Measurements from ENCODE around the gene TNFRSF8. TPM values are rescaled to one million over a fixed set of nuclear protein-coding genes. Genes with fewer than 3 reads are reported as not detected.

The TNFRSF8 gene
- total RNA-seq, 1 experiment from 2014 or later = not detected

DNA sequence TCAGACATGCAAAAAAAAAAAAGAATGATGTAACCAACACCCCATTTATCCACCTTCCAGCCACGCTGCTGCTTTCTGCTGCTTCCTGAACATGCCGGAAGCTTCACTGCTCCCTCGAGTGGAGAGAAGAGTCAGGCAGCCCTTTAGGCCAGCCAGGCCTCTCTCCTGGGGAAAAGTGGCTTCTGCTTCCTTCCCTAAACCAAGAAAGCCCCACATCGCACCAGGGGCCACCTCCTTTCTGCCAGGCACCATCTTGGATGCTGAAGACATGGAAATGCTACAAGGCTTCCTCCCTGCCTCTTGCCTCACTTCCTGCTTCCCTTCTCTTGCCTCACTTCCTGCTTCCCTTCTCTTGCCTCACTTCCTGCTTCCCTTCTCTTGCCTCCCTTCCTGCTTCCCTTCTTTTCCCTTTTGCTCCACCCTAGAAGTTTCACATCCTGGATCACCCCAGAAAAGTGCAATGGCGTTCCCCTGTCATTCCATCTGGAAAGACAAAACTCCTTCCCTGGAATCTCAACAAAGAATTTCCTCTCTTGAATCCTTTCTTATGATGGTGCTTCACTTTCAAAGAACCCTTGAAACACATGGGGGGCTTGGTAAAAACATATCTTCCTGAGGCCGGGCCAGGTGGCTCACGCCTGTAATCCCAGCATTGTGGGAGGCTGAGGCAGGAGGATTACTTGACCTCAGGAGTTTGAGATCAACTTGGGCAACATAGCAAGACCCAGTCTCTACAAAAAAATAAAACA, 18.7 kb downstream of the TNFRSF8 start:
- POLR2A ChIA-PET (ENCODE audit: unreplicated experiment) = no interaction called here
- DNase-seq (no peak), ATAC-seq (no peak)
- CTCF ChIA-PET = no interaction called here
- peak overlapping the region; percentile 64 for H2AFZ ChIP-seq (ENCODE audit: low read length)
- H3K9me2 ChIP-seq (replicated peaks; ENCODE audit: low read length) = no peaks in the 10 kb centered on the region
- H3K36me3 ChIP-seq (ENCODE audit: low read depth, low read length) = no peaks in the 10 kb centered on the region
- no peak overlapping the region for H3K4me3 ChIP-seq (ENCODE audit: low read length)
- no peak overlapping the region for H3K4me2 ChIP-seq (ENCODE audit: low read length)
- H3K27ac ChIP-seq (ENCODE audit: low read length) = no peak overlapping the region
- no peaks in the 10 kb centered on the region for H3F3A ChIP-seq (ENCODE audit: low read length, unreplicated experiment)
- H3K79me2 ChIP-seq (ENCODE audit: low read length) = no peaks in the 10 kb centered on the region
- H3K27me3 ChIP-seq (ENCODE audit: low read length) = no peaks in the 10 kb centered on the region
- TF ChIP-seq, protein P1, sequence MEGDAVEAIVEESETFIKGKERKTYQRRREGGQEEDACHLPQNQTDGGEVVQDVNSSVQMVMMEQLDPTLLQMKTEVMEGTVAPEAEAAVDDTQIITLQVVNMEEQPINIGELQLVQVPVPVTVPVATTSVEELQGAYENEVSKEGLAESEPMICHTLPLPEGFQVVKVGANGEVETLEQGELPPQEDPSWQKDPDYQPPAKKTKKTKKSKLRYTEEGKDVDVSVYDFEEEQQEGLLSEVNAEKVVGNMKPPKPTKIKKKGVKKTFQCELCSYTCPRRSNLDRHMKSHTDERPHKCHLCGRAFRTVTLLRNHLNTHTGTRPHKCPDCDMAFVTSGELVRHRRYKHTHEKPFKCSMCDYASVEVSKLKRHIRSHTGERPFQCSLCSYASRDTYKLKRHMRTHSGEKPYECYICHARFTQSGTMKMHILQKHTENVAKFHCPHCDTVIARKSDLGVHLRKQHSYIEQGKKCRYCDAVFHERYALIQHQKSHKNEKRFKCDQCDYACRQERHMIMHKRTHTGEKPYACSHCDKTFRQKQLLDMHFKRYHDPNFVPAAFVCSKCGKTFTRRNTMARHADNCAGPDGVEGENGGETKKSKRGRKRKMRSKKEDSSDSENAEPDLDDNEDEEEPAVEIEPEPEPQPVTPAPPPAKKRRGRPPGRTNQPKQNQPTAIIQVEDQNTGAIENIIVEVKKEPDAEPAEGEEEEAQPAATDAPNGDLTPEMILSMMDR (conservative IDR thresholded peaks at IDR 0.05; ENCODE audit: low read depth, low read length) = no peak
- H3K9ac ChIP-seq (ENCODE audit: low read length) = no peak overlapping the region
- no peaks in the 10 kb centered on the region for H4K20me1 ChIP-seq (ENCODE audit: low read length)
- BruUV-seq (replicated peaks) = no TSS peak
- intact Hi-C loops (cut with micrococcal nuclease) = no loop called here
- H3K9me3 ChIP-seq (ENCODE audit: low read length) = no peaks in the 10 kb centered on the region
- H3K4me1 ChIP-seq (ENCODE audit: insufficient read depth, low read length) = 0 out of 2 replicates have a peak, but pooled peaks cover 4% of the 10 kb centered on the region

DNA sequence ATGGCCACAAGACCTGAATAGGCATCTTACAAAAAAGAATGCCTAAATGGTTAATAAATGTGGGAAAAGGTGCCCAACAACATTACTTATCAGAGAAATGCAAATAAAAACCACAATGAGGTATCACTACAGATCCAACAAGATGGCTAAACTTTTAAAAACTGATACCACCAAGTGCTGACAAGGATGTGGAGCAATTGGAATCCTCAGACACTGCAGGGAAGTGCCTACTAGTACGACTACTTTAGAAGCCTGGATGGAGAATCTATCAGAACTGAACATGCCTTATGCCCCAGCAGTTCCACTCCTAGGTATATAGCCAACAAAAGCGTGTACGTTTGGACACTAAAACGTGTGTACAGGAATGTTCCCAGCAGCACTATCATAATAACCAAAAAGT, 19.9 kb downstream of the TNFRSF8 start:
- H3K9ac ChIP-seq (ENCODE audit: low read length) = no peak overlapping the region
- BruUV-seq (replicated peaks) = no TSS peak
- no peak for TF ChIP-seq EZH2 (IDR thresholded peaks at IDR 0.05; ENCODE audit: low read length, unreplicated experiment)
- TF ChIP-seq EZH2phosphoT487 (IDR thresholded peaks at IDR 0.05; ENCODE audit: borderline replicate concordance, low read length) = no peak
- TF ChIP-seq, protein P1 (conservative IDR thresholded peaks at IDR 0.05; ENCODE audit: low read depth, low read length) = no peak
- H4K20me1 ChIP-seq (ENCODE audit: low read length) = no peaks in the 10 kb centered on the region
- intact Hi-C loops (cut with micrococcal nuclease) = no loop called here
- H3K79me2 ChIP-seq (ENCODE audit: low read length) = no peaks in the 10 kb centered on the region
- no peak for ATAC-seq
- DNase-seq = no peak
- H3K27me3 ChIP-seq (ENCODE audit: low read length) = no peaks in the 10 kb centered on the region
- H3K4me2 ChIP-seq (ENCODE audit: low read length) = no peak overlapping the region
- 0 out of 2 replicates have a peak, but pooled peaks cover 4% of the 10 kb centered on the region for H3K4me1 ChIP-seq (ENCODE audit: insufficient read depth, low read length)
- H3K36me3 ChIP-seq (ENCODE audit: low read depth, low read length) = no peaks in the 10 kb centered on the region
- no peak overlapping the region for H2AFZ ChIP-seq (ENCODE audit: low read length)
- ChIA-PET POLR2A (ENCODE audit: unreplicated experiment) (no interaction called here), CTCF (no interaction called here)
- H3K27ac ChIP-seq (ENCODE audit: low read length) = no peak overlapping the region
- H3F3A ChIP-seq (ENCODE audit: low read length, unreplicated experiment) = no peaks in the 10 kb centered on the region
- no peak overlapping the region for H3K4me3 ChIP-seq (ENCODE audit: low read length)
- H3K9me2 ChIP-seq (replicated peaks; ENCODE audit: low read length) = no peaks in the 10 kb centered on the region
- no peaks in the 10 kb centered on the region for H3K9me3 ChIP-seq (ENCODE audit: low read length)

DNA sequence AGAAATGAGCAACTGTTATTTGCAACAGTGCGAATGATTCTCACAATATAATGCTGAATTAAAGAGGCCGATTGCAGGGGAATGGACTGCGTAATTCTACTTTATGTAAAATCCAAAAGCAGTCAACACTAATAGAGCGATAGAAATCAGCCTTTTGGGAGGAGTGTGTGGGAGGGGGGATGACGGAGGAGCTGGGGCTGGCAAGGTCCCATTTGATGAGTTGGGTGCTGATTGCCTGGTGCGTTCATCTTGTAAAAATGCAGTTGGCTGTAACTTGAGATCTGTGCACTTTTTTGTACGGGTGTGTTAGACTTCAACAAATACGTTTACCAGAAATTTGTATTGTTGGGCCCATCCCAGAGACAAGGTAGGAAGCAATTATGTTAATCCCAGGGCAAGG, 20.7 kb downstream of the TNFRSF8 start:
- no TSS peak for BruUV-seq (replicated peaks)
- Histone ChIP-seq H3K27me3 (ENCODE audit: low read length) (no peaks in the 10 kb centered on the region), H3K9ac (ENCODE audit: low read length) (no peak overlapping the region), H3K4me3 (ENCODE audit: low read length) (no peak overlapping the region), H3K79me2 (ENCODE audit: low read length) (no peaks in the 10 kb centered on the region), H3K9me2 (replicated peaks; ENCODE audit: low read length) (no peaks in the 10 kb centered on the region), H3K4me1 (ENCODE audit: insufficient read depth, low read length) (0 out of 2 replicates have a peak, but pooled peaks cover 4% of the 10 kb centered on the region), H3F3A (ENCODE audit: low read length, unreplicated experiment) (no peaks in the 10 kb centered on the region), H3K36me3 (ENCODE audit: low read depth, low read length) (no peaks in the 10 kb centered on the region), H3K27ac (ENCODE audit: low read length) (no peak overlapping the region), H4K20me1 (ENCODE audit: low read length) (no peaks in the 10 kb centered on the region), H3K9me3 (ENCODE audit: low read length) (no peaks in the 10 kb centered on the region), H3K4me2 (ENCODE audit: low read length) (no peak overlapping the region), H2AFZ (ENCODE audit: low read length) (no peak overlapping the region)
- POLR2A ChIA-PET (ENCODE audit: unreplicated experiment) = no interaction called here
- CTCF ChIA-PET = no interaction called here
- DNase-seq (peak; percentile 64), ATAC-seq (peak; percentile 59)
- intact Hi-C loops (cut with micrococcal nuclease) = no loop called here
- TF ChIP-seq EZH2 (IDR thresholded peaks at IDR 0.05; ENCODE audit: low read length, unreplicated experiment) (no peak), EZH2phosphoT487 (IDR thresholded peaks at IDR 0.05; ENCODE audit: borderline replicate concordance, low read length) (no peak)
- TF ChIP-seq, protein P1 (conservative IDR thresholded peaks at IDR 0.05; ENCODE audit: low read depth, low read length) = no peak
